ENCODE data around the gene RNPEP.
"Not testable (repeated sequence)": the region's sequence is repeated elsewhere in the genome, so short reads cannot be mapped to it uniquely, and the experiment has no call there.

RNPEP gene

GRCh38 chr1:201962382-201962781, 20.1 kb upstream of the RNPEP start:
- FAIRE-seq: not testable (repeated sequence)

GRCh38 chr1:201964261-201964660, 18.2 kb upstream of the RNPEP start:
- no peak for FAIRE-seq

- no peak for FAIRE-seq
These were observed 16.3 kb upstream of the RNPEP start for GRCh38 chr1:201966171-201966570.

- no peak for FAIRE-seq
These were observed 14.1 kb upstream of the RNPEP start for GRCh38 chr1:201968202-201968925.

- no peak for FAIRE-seq
These were observed 11.9 kb upstream of the RNPEP start for GRCh38 chr1:201970334-201971159.

GRCh38 chr1:201982082-201982622, 296 bp upstream of the RNPEP start:
- no peak for FAIRE-seq

GRCh38 chr1:201983380-201983805, 945 bp downstream of the RNPEP start:
- no peak for FAIRE-seq

GRCh38 chr1:201984446-201984845, 2.0 kb downstream of the RNPEP start:
- FAIRE-seq: no peak

- FAIRE-seq: no peak
These were observed 2.9 kb downstream of the RNPEP start for GRCh38 chr1:201985355-201985754.

GRCh38 chr1:201988601-201989000, 6.2 kb downstream of the RNPEP start:
- FAIRE-seq: no peak

GRCh38 chr1:201989354-201990128, 7.1 kb downstream of the RNPEP start:
- FAIRE-seq: no peak

- no peak for FAIRE-seq
These were observed 8.0 kb downstream of the RNPEP start for GRCh38 chr1:201990427-201990826.

GRCh38 chr1:201999625-202000238, 17.3 kb downstream of the RNPEP start:
- peak; percentile 25 for FAIRE-seq

- FAIRE-seq: no peak
These were observed 20.1 kb downstream of the RNPEP start for GRCh38 chr1:202002507-202002906.

- FAIRE-seq: no peak
These were observed 22.3 kb downstream of the RNPEP start for GRCh38 chr1:202004711-202005110.

- peak; percentile 83 for FAIRE-seq
These were observed 23.5 kb downstream of the RNPEP start for GRCh38 chr1:202005958-202006357.

- FAIRE-seq: no peak
These were observed 24.9 kb downstream of the RNPEP start for GRCh38 chr1:202007304-202007703.

- FAIRE-seq: no peak
These were observed 25.5 kb downstream of the RNPEP start for GRCh38 chr1:202007805-202008489.

- peak; percentile 94 for FAIRE-seq
These were observed 27.1 kb downstream of the RNPEP start for GRCh38 chr1:202009326-202010179.

GRCh38 chr1:202010180-202011015, 27.9 kb downstream of the RNPEP start, which contains the start of gene ELF3:
Gene ELF3, plus strand, starts transcription at chr1:202010587. Its CDS starts 550 bp downstream, at chr1:202011137.
- no peak for FAIRE-seq
